SJCRH30 (cell line): Measurements from ENCODE around the gene PSME1. TPM values are rescaled to one million over a fixed set of nuclear protein-coding genes. Genes with fewer than 3 reads are reported as not detected.

Source experiments
- total RNA-seq: library from RNA; depleted of rRNA; stranded (reverse); fragments of >200 nt; shearing (Covaris generic); gene quantifications from 2 replicates; pipeline ENCODE4 v1.2.3, GENCODE V29; 2014; rRNA removed

PSME1 gene
- total RNA-seq, 1 experiment from 2014 or later, result 120 TPM

Other genes starting within 250 kb of the PSME1 start
- gene DHRS4, start 182.4 kb upstream of the PSME1 start, total RNA-seq, result 18.3 and 18.6 TPM in 2 replicates
- 11.1 and 11.7 TPM in 2 replicates for gene DHRS4L2, start 147.3 kb upstream of the PSME1 start, total RNA-seq
- 0.20 and 0.40 TPM in 2 replicates for gene CARMIL3, start 84.2 kb upstream of the PSME1 start, total RNA-seq
- not detected in 2 replicates for gene CPNE6, start 64.6 kb upstream of the PSME1 start, total RNA-seq
- 14.9 and 16.2 TPM in 2 replicates for gene PCK2, start 41.9 kb upstream of the PSME1 start, total RNA-seq
- 75.2 and 82.0 TPM in 2 replicates for gene DCAF11, start 21.4 kb upstream of the PSME1 start, total RNA-seq
- 3.5 and 4.4 TPM in 2 replicates for gene NRL, start 21.2 kb upstream of the PSME1 start, total RNA-seq
- 137 and 161 TPM in 2 replicates for gene FITM1, start 5.5 kb upstream of the PSME1 start, total RNA-seq
- 45.6 and 52.7 TPM in 2 replicates for gene EMC9, start 5.4 kb downstream of the PSME1 start, total RNA-seq
- 237 and 253 TPM in 2 replicates for gene PSME2, start 10.4 kb downstream of the PSME1 start, total RNA-seq
- gene RNF31, start 11.3 kb downstream of the PSME1 start, total RNA-seq, result 43.0 and 58.8 TPM in 2 replicates
- gene IRF9, start 25.1 kb downstream of the PSME1 start, total RNA-seq, result 11.1 and 15.9 TPM in 2 replicates
- 1.1 and 2.5 TPM in 2 replicates for gene REC8, start 35.9 kb downstream of the PSME1 start, total RNA-seq
- gene IPO4, start 52.6 kb downstream of the PSME1 start, total RNA-seq, result 56.0 and 60.0 TPM in 2 replicates
- 32.6 and 35.7 TPM in 2 replicates for gene TM9SF1, start 59.2 kb downstream of the PSME1 start, total RNA-seq
- 0.13 and 0.18 TPM in 2 replicates for gene TSSK4, start 69.5 kb downstream of the PSME1 start, total RNA-seq
- 21.5 and 29.1 TPM in 2 replicates for gene CHMP4A, start 77.3 kb downstream of the PSME1 start, total RNA-seq
- gene MDP1, start 79.9 kb downstream of the PSME1 start, total RNA-seq, result 16.9 and 27.7 TPM in 2 replicates
- 296 and 300 TPM in 2 replicates for gene NEDD8, start 96.2 kb downstream of the PSME1 start, total RNA-seq
- 45.8 and 54.1 TPM in 2 replicates for gene GMPR2, start 96.7 kb downstream of the PSME1 start, total RNA-seq
- gene TINF2, start 106.4 kb downstream of the PSME1 start, total RNA-seq, result 22.8 and 24.5 TPM in 2 replicates
- 0.05 and 0.20 TPM in 2 replicates for gene TGM1, start 127.0 kb downstream of the PSME1 start, total RNA-seq
- 10.5 and 11.6 TPM in 2 replicates for gene RABGGTA, start 135.4 kb downstream of the PSME1 start, total RNA-seq
- gene DHRS1, start 163.6 kb downstream of the PSME1 start, total RNA-seq, result 9.5 and 9.6 TPM in 2 replicates
- gene NOP9, start 163.7 kb downstream of the PSME1 start, total RNA-seq, result 30.1 and 33.0 TPM in 2 replicates
- 0.08 and 0.20 TPM in 2 replicates for gene CIDEB, start 171.8 kb downstream of the PSME1 start, total RNA-seq
- 4.4 and 5.3 TPM in 2 replicates for gene LTB4R2, start 173.9 kb downstream of the PSME1 start, total RNA-seq
- gene LTB4R, start 175.3 kb downstream of the PSME1 start, total RNA-seq, result 2.0 and 3.8 TPM in 2 replicates
- 0.03 TPM in 1 of 2 replicates, not detected in the other for gene ADCY4, start 198.9 kb downstream of the PSME1 start, total RNA-seq
- gene RIPK3, start 203.8 kb downstream of the PSME1 start, total RNA-seq, result not detected in 2 replicates
- gene NFATC4, start 232.0 kb downstream of the PSME1 start, total RNA-seq, result 33.3 and 39.3 TPM in 2 replicates